HepG2 (cell line): ENCODE data around the gene TMEM107. TPM values are rescaled to one million over a fixed set of nuclear protein-coding genes. Genes with fewer than 3 reads are reported as not detected.

Experiments
- BCL6 ChIP-seq: IDR thresholded peaks from 2 replicates; pipeline ENCODE4 v1.6.1; 2016; ENCODE audit warnings: missing genetic modification reagents, missing compliant biosample characterization
- DPF2 ChIP-seq: sonication (generic); formaldehyde crosslinking; IDR thresholded peaks from 2 replicates; pipeline ENCODE4 v1.4.0; 2020; ENCODE audit warnings: mild to moderate bottlenecking, low read depth, missing genetic modification reagents, borderline replicate concordance
- FOSL1 ChIP-seq: sonication (generic); formaldehyde crosslinking; IDR thresholded peaks from 2 replicates; pipeline ENCODE4 v1.9.0; 2021; ENCODE audit warnings: missing genetic modification reagents, borderline replicate concordance
- HNF4A ChIP-seq: sonication (generic); formaldehyde crosslinking; IDR thresholded peaks from 2 replicates; pipeline ENCODE4 v1.4.0; 2020; ENCODE audit warnings: missing genetic modification reagents
- MLLT10 ChIP-seq: sonication (generic); formaldehyde crosslinking; IDR thresholded peaks from 2 replicates; pipeline ENCODE4 v1.4.0; 2020; ENCODE audit warnings: missing genetic modification reagents
- PAF1 ChIP-seq: IDR thresholded peaks from 2 replicates; pipeline ENCODE4 v1.6.1; 2016; ENCODE audit warnings: missing genetic modification reagents, missing compliant biosample characterization
- SOX6 ChIP-seq, 2 experiments: fragments of 450-650 bp in 1 of 2; sonication (generic) in 1 of 2; formaldehyde crosslinking in 1 of 2; IDR thresholded peaks; 2 replicates each; pipeline versions ENCODE4 v1.4.0 to v1.6.1; 2017 to 2020; ENCODE audit warnings: antibody characterized with exemption in 1 of 2, mild to moderate bottlenecking in 1 of 2, missing genetic modification reagents in 1 of 2
- YEATS2 ChIP-seq: sonication (generic); formaldehyde crosslinking; IDR thresholded peaks from 2 replicates; pipeline ENCODE4 v1.4.0; 2020; ENCODE audit warnings: missing genetic modification reagents, borderline replicate concordance
- ZBTB20 ChIP-seq: sonication (generic); formaldehyde crosslinking; IDR thresholded peaks from 2 replicates; pipeline ENCODE4 v1.8.1; 2023; ENCODE audit warnings: missing genetic modification reagents, low read depth, mild to moderate bottlenecking, borderline replicate concordance
- ZMAT3 ChIP-seq: sonication (generic); formaldehyde crosslinking; conservative IDR thresholded peaks from 2 replicates; pipeline ENCODE4 v1.7.0; 2021; ENCODE audit warnings: missing genetic modification reagents
- ZNF460 ChIP-seq: sonication (generic); formaldehyde crosslinking; IDR thresholded peaks from 2 replicates; pipeline ENCODE4 v1.5.1; 2020; ENCODE audit warnings: missing genetic modification reagents, mild to moderate bottlenecking, borderline replicate concordance
- ZNF672 ChIP-seq: sonication (generic); formaldehyde crosslinking; IDR thresholded peaks from 2 replicates; pipeline ENCODE4 v1.8.1; 2022; ENCODE audit warnings: missing genetic modification reagents
- ZNF703 ChIP-seq: sonication (generic); formaldehyde crosslinking; IDR thresholded peaks from 2 replicates; pipeline ENCODE4 v1.5.1; 2020; ENCODE audit warnings: missing genetic modification reagents, mild to moderate bottlenecking, moderate library complexity, borderline replicate concordance
- ZNF766 ChIP-seq: sonication (generic); formaldehyde crosslinking; IDR thresholded peaks from 2 replicates; pipeline ENCODE4 v1.5.0; 2020; ENCODE audit warnings: missing genetic modification reagents, borderline replicate concordance
- ZNF878 ChIP-seq: sonication (generic); formaldehyde crosslinking; IDR thresholded peaks from 2 replicates; pipeline ENCODE4 v1.8.1; 2023; ENCODE audit warnings: mild to moderate bottlenecking, missing genetic modification reagents, moderate library complexity
- polyA plus RNA-seq, 8 experiments: library from polyadenylated mRNA; depleted of rRNA in 3 of 8; stranded (reverse) in 7 of 8; unstranded in 1 of 8; fragments of >200 nt; fragmentation: Illumina TruSeq in 4 of 8; extraction: Trizol in 4 of 8; gene quantifications; 2 replicates each; pipeline versions ENCODE4 v1.2.1 to v1.2.3, GENCODE V29; 2011 to 2016; ENCODE audit warnings: low read depth in 4 of 8, missing spikeins in 1 of 8, mixed read lengths in 1 of 8; ENCODE audit not compliant: insufficient read depth in 1 of 8
- total RNA-seq, 5 experiments: library from RNA; depleted of rRNA; stranded (reverse); fragments of >200 nt; fragmentation: Illumina TruSeq; extraction: Trizol; gene quantifications; 2 replicates each; pipeline ENCODE4 v1.2.3, GENCODE V29; 2016; ENCODE audit warnings: low read depth in 1 of 5
- TF ChIP-seq, protein P1 (sequence below), 2 experiments: fragments of 450-650 bp in 1 of 2; sonication (generic) in 1 of 2; formaldehyde crosslinking in 1 of 2; IDR thresholded peaks; 2 replicates each; pipeline versions ENCODE4 v1.6.1 to v1.8.0; 2016 to 2022; ENCODE audit warnings: antibody characterized with exemption in 1 of 2, mild to moderate bottlenecking in 1 of 2, missing genetic modification reagents in 1 of 2
- TF ChIP-seq, protein P2 (sequence below): sonication (generic); formaldehyde crosslinking; IDR thresholded peaks from 2 replicates; pipeline ENCODE4 v1.8.0; 2022; ENCODE audit warnings: missing genetic modification reagents, mild to moderate bottlenecking, moderate library complexity, borderline replicate concordance

The TMEM107 gene
- total and polyA plus RNA-seq, 2 of the 13 experiments (the other 11 are each of a cell fraction or from before 2014, with no cell fraction given) = 7.2 to 15.3 TPM

DNA sequence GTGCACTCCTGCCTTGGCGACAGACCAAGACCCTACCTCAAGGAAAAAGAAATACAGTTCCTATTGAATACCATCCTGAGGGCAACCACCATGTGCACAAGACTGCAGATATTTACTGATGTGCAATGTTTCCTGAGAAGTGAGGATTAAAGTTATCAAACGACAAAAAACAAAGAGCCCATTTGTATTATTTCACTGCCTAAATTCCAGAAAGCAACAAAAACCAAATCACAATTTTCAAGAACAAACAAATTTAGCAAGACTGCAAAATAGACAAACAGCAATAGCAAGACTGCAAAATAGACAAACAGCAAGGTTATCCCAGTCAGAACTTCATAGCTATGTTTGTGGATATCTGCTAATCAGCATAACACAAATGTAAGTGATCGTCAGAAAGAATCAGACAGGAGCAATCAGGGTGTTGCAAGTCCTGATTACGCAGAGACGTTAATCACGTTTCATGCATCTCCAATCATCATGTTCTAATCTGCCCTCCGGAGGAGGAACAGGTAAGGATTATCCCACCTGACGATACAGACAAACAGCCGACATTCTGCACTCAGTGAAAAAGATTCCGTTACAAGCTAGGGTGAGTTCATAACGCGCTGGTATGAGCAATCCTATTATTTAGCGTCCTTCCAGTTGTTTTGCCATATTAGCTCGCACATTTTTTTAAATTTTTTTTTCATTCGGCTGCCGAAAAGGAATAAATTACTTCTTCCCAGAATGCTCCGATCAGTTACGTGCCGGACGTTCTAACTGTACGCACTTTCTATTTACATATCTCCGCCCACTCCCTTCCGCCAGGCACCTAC lies 2.9 kb downstream of the TMEM107 start (continued):
- TF ChIP-seq, protein P1, sequence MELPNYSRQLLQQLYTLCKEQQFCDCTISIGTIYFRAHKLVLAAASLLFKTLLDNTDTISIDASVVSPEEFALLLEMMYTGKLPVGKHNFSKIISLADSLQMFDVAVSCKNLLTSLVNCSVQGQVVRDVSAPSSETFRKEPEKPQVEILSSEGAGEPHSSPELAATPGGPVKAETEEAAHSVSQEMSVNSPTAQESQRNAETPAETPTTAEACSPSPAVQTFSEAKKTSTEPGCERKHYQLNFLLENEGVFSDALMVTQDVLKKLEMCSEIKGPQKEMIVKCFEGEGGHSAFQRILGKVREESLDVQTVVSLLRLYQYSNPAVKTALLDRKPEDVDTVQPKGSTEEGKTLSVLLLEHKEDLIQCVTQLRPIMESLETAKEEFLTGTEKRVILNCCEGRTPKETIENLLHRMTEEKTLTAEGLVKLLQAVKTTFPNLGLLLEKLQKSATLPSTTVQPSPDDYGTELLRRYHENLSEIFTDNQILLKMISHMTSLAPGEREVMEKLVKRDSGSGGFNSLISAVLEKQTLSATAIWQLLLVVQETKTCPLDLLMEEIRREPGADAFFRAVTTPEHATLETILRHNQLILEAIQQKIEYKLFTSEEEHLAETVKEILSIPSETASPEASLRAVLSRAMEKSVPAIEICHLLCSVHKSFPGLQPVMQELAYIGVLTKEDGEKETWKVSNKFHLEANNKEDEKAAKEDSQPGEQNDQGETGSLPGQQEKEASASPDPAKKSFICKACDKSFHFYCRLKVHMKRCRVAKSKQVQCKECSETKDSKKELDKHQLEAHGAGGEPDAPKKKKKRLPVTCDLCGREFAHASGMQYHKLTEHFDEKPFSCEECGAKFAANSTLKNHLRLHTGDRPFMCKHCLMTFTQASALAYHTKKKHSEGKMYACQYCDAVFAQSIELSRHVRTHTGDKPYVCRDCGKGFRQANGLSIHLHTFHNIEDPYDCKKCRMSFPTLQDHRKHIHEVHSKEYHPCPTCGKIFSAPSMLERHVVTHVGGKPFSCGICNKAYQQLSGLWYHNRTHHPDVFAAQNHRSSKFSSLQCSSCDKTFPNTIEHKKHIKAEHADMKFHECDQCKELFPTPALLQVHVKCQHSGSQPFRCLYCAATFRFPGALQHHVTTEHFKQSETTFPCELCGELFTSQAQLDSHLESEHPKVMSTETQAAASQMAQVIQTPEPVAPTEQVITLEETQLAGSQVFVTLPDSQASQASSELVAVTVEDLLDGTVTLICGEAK (IDR thresholded peaks at IDR 0.05) = 0 out of 2 replicates have a peak, but pooled peaks have one; percentile 20
- TF ChIP-seq, protein P1 (CRISPR knock-in tag; IDR thresholded peaks at IDR 0.05) = no peak; the same call in 1 of the 2 replicates
- TF ChIP-seq DPF2 (no peak), MLLT10 (CRISPR knock-in tag) (peak; percentile 83; the same call in 1 of the 2 replicates), ZBTB20 (peak; percentile 92), SOX6 (IDR thresholded peaks at IDR 0.05) (no peak), SOX6 (CRISPR knock-in tag; IDR thresholded peaks at IDR 0.05) (peak; percentile 92), ZMAT3 (CRISPR knock-in tag) (no peak), ZNF672 (CRISPR knock-in tag) (peak; percentile 98), ZNF703 (CRISPR knock-in tag) (no peak), ZNF878 (CRISPR knock-in tag) (peak; percentile 99), HNF4A (CRISPR knock-in tag) (peak; percentile 60), ZNF766 (peak; percentile 83), YEATS2 (CRISPR knock-in tag) (peak; percentile 93), PAF1 (peak; percentile 84; the same call in 1 of the 2 replicates), FOSL1 (CRISPR knock-in tag) (peak; percentile 59; the same call in 1 of the 2 replicates), ZNF460 (no peak), BCL6 (peak; percentile 87)
- TF ChIP-seq, protein P2, sequence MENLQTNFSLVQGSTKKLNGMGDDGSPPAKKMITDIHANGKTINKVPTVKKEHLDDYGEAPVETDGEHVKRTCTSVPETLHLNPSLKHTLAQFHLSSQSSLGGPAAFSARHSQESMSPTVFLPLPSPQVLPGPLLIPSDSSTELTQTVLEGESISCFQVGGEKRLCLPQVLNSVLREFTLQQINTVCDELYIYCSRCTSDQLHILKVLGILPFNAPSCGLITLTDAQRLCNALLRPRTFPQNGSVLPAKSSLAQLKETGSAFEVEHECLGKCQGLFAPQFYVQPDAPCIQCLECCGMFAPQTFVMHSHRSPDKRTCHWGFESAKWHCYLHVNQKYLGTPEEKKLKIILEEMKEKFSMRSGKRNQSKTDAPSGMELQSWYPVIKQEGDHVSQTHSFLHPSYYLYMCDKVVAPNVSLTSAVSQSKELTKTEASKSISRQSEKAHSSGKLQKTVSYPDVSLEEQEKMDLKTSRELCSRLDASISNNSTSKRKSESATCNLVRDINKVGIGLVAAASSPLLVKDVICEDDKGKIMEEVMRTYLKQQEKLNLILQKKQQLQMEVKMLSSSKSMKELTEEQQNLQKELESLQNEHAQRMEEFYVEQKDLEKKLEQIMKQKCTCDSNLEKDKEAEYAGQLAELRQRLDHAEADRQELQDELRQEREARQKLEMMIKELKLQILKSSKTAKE (CRISPR knock-in tag) = peak; percentile 16; the same call in 1 of the 2 replicates
